Measurements from ENCODE around the gene CUTC. TPM values are rescaled to one million over a fixed set of nuclear protein-coding genes. Genes with fewer than 3 reads are reported as not detected.

CUTC gene
- total and polyA plus RNA-seq, 4 donors: 16.3 to 23.9 (median 19.2) TPM

DNA sequence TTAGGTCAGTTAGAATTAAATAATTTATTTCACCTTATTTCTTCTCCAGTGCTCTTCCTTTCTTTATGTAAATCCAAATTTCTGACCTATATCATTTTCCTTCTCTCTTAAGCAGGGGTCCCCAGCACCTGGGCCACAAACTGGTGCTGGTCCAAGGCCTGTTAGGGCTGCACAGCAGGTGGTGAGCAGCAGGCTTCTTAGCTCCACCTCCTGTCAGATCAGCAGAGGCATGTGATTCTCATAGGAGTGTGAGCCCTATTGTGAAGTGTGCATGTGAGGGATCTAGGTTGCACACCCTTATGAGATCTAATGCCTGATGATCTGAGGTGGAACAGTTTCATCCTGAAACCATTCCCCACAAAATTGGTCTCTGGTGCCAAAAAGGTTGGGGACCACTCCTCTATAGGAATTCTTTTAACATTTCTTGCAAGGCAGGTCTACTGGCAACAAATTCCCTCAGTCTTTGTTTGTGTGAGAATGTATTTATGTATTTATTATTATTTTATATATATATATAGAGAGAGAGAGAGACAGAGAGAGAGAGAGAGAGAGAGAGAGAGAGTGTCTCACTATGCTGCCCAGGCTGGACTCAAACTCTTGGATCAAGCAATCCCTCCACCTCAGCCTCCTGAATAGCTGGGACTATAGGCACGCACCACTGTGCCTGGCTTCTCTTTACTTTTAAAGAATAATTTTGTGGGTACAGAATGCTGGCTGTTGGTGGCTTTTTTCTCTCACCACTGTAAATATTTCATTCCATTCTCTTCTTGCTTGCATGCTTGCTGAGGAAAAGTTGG, 46.1 kb downstream of the CUTC start:
- DNase-seq (ENCODE audit: low read depth in 4 of 6, low spot score in 6 of 6): no peak
- no CpG with 5 or more reads among the region's 1 CpG for WGBS (ENCODE audit: insufficient coverage)
- Histone ChIP-seq H3K27me3 (ENCODE audit: control insufficient read depth, insufficient read depth, low read length) (no peaks in the 10 kb centered on the region), H3K9me3 (ENCODE audit: control insufficient read depth, insufficient read depth, low read length) (peaks cover 3% of the 10 kb centered on the region), H3K27ac (ENCODE audit: low read depth, low read length) (no peak overlapping the region), H3K4me3 (ENCODE audit: low read depth, low read length) (no peak overlapping the region), H3K36me3 (ENCODE audit: control insufficient read depth, insufficient read depth, low read length) (no peaks in the 10 kb centered on the region), H3K4me1 (ENCODE audit: control insufficient read depth, insufficient read depth, low read length) (no peaks in the 10 kb centered on the region)

DNA sequence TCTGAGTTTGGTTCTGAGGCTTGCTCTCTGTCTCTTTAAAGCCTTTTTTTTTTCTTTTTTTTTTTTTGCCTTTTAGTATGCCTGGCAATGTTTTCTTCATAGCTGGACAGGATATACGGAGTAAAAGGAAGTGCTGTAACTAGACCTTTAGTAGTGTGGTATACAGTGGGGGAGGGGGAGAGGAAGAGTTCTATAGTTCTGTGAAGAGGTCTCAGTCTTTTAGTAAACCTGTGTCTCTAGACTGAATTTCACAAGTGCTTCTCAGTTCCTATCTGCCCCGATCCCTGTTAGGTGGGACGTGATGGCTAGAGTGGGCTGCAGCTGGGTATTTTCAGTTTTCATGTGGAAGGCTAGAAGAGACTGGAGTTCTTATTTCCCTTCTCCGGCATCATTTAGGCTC, 47.3 kb downstream of the CUTC start:
- no peaks in the 10 kb centered on the region for H3K4me1 ChIP-seq (ENCODE audit: control insufficient read depth, insufficient read depth, low read length)
- no peaks in the 10 kb centered on the region for H3K27me3 ChIP-seq (ENCODE audit: control insufficient read depth, insufficient read depth, low read length)
- peak overlapping the region; percentile 25 for H3K27ac ChIP-seq (ENCODE audit: low read depth, low read length)
- H3K36me3 ChIP-seq (ENCODE audit: control insufficient read depth, insufficient read depth, low read length): no peaks in the 10 kb centered on the region
- 40% methylated on average over 1 of the region's 4 CpGs for WGBS (ENCODE audit: insufficient coverage)
- no peak overlapping the region for H3K4me3 ChIP-seq (ENCODE audit: low read depth, low read length)
- no peaks in the 10 kb centered on the region for H3K9me3 ChIP-seq (ENCODE audit: control insufficient read depth, insufficient read depth, low read length)
- DNase-seq (ENCODE audit: low read depth in 4 of 6, low spot score in 6 of 6): no peak

DNA sequence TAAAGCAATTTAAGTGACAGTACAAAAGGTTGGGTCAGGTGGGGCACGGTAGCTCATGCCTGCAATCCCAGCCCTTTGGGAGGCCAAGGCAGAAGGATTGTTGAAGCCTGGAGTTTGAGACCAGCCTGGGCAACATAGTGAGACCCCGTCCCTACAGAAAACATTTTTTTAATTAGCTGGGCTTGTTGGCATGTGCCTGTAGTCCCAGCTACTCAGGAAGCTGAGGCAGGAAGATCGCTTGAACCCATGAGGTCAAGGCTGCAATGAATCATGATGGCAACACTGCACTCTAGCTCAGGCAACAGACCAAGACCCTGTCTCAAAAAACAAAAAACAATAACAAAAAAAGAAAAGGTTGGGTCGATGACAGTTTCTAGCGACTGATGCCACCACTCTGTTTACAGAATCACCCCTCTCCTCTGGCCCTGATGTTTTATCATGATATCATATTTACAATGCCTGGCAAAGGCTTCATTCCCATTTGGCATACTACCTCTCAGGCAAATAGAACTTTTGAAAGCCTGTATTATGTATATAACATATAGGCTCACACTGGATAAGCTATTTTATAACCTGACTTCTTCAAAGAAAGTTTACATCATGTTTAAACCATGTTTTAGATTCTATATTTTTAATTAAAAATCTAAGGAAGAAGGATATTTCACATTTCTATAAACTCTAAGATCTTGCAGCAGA, 49.8 kb downstream of the CUTC start:
- Histone ChIP-seq H3K27me3 (ENCODE audit: control insufficient read depth, insufficient read depth, low read length) (no peaks in the 10 kb centered on the region), H3K9me3 (ENCODE audit: control insufficient read depth, insufficient read depth, low read length) (no peaks in the 10 kb centered on the region), H3K36me3 (ENCODE audit: control insufficient read depth, insufficient read depth, low read length) (no peaks in the 10 kb centered on the region), H3K4me3 (ENCODE audit: low read depth, low read length) (no peak overlapping the region), H3K4me1 (ENCODE audit: control insufficient read depth, insufficient read depth, low read length) (no peaks in the 10 kb centered on the region), H3K27ac (ENCODE audit: low read depth, low read length) (no peak overlapping the region)
- no peak for DNase-seq (ENCODE audit: low read depth in 4 of 6, low spot score in 6 of 6)
- 90% methylated on average over 3 of the region's 5 CpGs for WGBS (ENCODE audit: insufficient coverage)

- Histone ChIP-seq H3K9me3 (ENCODE audit: control insufficient read depth, insufficient read depth, low read length) (no peaks in the 10 kb centered on the region), H3K36me3 (ENCODE audit: control insufficient read depth, insufficient read depth, low read length) (no peaks in the 10 kb centered on the region), H3K4me3 (ENCODE audit: low read depth, low read length) (no peak within 1 kb of the TSS), H3K27me3 (ENCODE audit: control insufficient read depth, insufficient read depth, low read length) (no peaks in the 10 kb centered on the region), H3K27ac (ENCODE audit: low read depth, low read length) (no peak within 1 kb of the TSS), H3K4me1 (ENCODE audit: control insufficient read depth, insufficient read depth, low read length) (no peaks in the 10 kb centered on the region)
- WGBS (ENCODE audit: insufficient coverage): 79% methylated on average over 2 of the region's 7 CpGs
- no peak for DNase-seq (ENCODE audit: low read depth in 4 of 6, low spot score in 6 of 6)
Measured at GRCh38 chr10:99782447-99783286, 50.6 kb downstream of the CUTC start, which contains the start of gene ABCC2. Gene ABCC2, plus strand, starts transcription at chr10:99782640. Its CDS starts 205 bp downstream, at chr10:99782845.

DNA sequence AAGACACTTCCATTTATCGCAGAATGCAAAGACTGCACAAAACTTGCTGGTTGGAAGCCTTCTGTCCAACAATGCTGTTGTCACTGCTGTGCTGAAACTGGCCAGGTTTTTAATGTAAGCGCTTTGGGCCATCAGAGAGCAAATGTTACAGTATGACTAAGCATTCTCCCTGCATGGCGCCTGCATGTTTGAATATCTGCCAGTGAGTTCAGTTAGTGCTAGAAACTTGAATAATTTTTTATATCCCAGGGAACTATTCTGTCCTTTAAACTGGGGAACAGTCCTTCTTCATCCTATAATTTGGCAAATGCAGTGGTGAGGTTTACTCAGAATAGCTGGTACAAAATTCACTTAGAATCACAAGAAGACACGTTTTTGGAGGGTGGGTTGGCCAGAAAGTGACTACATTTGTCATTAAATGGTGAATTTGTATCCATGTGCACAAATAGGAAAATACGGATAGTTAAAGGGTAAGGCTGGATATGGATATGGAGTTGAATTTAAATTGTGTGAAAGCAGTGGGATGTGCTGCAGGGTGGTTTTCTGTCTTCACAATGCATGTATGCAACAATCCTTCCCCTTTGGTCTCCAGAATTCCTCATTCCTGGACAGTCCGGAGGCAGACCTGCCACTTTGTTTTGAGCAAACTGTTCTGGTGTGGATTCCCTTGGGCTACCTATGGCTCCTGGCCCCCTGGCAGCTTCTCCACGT, 52.1 kb downstream of the CUTC start:
- Histone ChIP-seq H3K4me3 (ENCODE audit: low read depth, low read length) (no peak overlapping the region), H3K27ac (ENCODE audit: low read depth, low read length) (no peak overlapping the region), H3K36me3 (ENCODE audit: control insufficient read depth, insufficient read depth, low read length) (no peaks in the 10 kb centered on the region), H3K9me3 (ENCODE audit: control insufficient read depth, insufficient read depth, low read length) (no peaks in the 10 kb centered on the region), H3K4me1 (ENCODE audit: control insufficient read depth, insufficient read depth, low read length) (no peaks in the 10 kb centered on the region), H3K27me3 (ENCODE audit: control insufficient read depth, insufficient read depth, low read length) (no peaks in the 10 kb centered on the region)
- 79% methylated on average over 6 of the region's 7 CpGs for WGBS (ENCODE audit: insufficient coverage)
- DNase-seq (ENCODE audit: low read depth in 4 of 6, low spot score in 6 of 6): peak in 3 of 6 donors; percentile 1 to 38 (median 28)

GRCh38 chr10:99784727-99785441, 52.9 kb downstream of the CUTC start:
- Histone ChIP-seq H3K4me3 (ENCODE audit: low read depth, low read length) (no peak overlapping the region), H3K27ac (ENCODE audit: low read depth, low read length) (no peak overlapping the region), H3K9me3 (ENCODE audit: control insufficient read depth, insufficient read depth, low read length) (no peaks in the 10 kb centered on the region), H3K27me3 (ENCODE audit: control insufficient read depth, insufficient read depth, low read length) (no peaks in the 10 kb centered on the region), H3K36me3 (ENCODE audit: control insufficient read depth, insufficient read depth, low read length) (no peaks in the 10 kb centered on the region), H3K4me1 (ENCODE audit: control insufficient read depth, insufficient read depth, low read length) (no peaks in the 10 kb centered on the region)
- DNase-seq (ENCODE audit: low read depth in 4 of 6, low spot score in 6 of 6): peak in 1 of 6 donors; percentile 1
- whole genome bisulfite sequencing (ENCODE audit: insufficient coverage): 82% methylated on average over 4 of the region's 6 CpGs

GRCh38 chr10:99785646-99786045, 53.6 kb downstream of the CUTC start:
- Histone ChIP-seq H3K27me3 (ENCODE audit: control insufficient read depth, insufficient read depth, low read length) (no peaks in the 10 kb centered on the region), H3K36me3 (ENCODE audit: control insufficient read depth, insufficient read depth, low read length) (no peaks in the 10 kb centered on the region), H3K4me3 (ENCODE audit: low read depth, low read length) (no peak overlapping the region), H3K4me1 (ENCODE audit: control insufficient read depth, insufficient read depth, low read length) (no peaks in the 10 kb centered on the region), H3K27ac (ENCODE audit: low read depth, low read length) (no peak overlapping the region), H3K9me3 (ENCODE audit: control insufficient read depth, insufficient read depth, low read length) (no peaks in the 10 kb centered on the region)
- WGBS (ENCODE audit: insufficient coverage): 93% methylated on average over 5 of the region's 6 CpGs
- DNase-seq (ENCODE audit: low read depth in 4 of 6, low spot score in 6 of 6): no peak

GRCh38 chr10:99787311-99787710, 55.3 kb downstream of the CUTC start:
- 47% methylated on average over 3 of the region's 5 CpGs for WGBS (ENCODE audit: insufficient coverage)
- Histone ChIP-seq H3K4me3 (ENCODE audit: low read depth, low read length) (no peak overlapping the region), H3K9me3 (ENCODE audit: control insufficient read depth, insufficient read depth, low read length) (no peaks in the 10 kb centered on the region), H3K4me1 (ENCODE audit: control insufficient read depth, insufficient read depth, low read length) (no peaks in the 10 kb centered on the region), H3K27me3 (ENCODE audit: control insufficient read depth, insufficient read depth, low read length) (no peaks in the 10 kb centered on the region), H3K27ac (ENCODE audit: low read depth, low read length) (no peak overlapping the region), H3K36me3 (ENCODE audit: control insufficient read depth, insufficient read depth, low read length) (no peaks in the 10 kb centered on the region)
- peak in 1 of 6 donors; percentile 17 for DNase-seq (ENCODE audit: low read depth in 4 of 6, low spot score in 6 of 6)

All from spinal cord (tissue), 10 donors.